Sciatic nerve (tissue), 2 donors: ENCODE data around the gene PSMD4. TPM values are rescaled to one million over a fixed set of nuclear protein-coding genes. Genes with fewer than 3 reads are reported as not detected.

Source experiments
- ATAC-seq: fragments of 200-7000 bp; cut with Tn5 transposase; one replicate; pipeline ENCODE4 v1.9.1; 2020; ENCODE audit warnings: mild to moderate bottlenecking, moderate library complexity
- DNase-seq: peaks from one replicate; pipeline ENCODE4 v3.0.0-alpha.2; 2020; ENCODE audit warnings: low spot score
- intact Hi-C: fragments of 100-400 bp; cut with DNase I; formaldehyde crosslinking; loops from one replicate; pipeline ENCODE4 v1.14.2; 2022
- total RNA-seq: library from RNA; stranded (reverse); fragmentation: NEBNext Ultra II Directional; extraction: Animal tissue kit (Norgen Biotek cat#: 25700); gene quantifications from one replicate; pipeline ENCODE4 v1.2.1, GENCODE V29; 2021
- donor health status: DM: no; HTN: no; CAD: no.
- donor health status: DM: no; HTN: no; CAD: no.

PSMD4 gene
- total RNA-seq, 1 donor from 2014 or later: 119 TPM

DNA sequence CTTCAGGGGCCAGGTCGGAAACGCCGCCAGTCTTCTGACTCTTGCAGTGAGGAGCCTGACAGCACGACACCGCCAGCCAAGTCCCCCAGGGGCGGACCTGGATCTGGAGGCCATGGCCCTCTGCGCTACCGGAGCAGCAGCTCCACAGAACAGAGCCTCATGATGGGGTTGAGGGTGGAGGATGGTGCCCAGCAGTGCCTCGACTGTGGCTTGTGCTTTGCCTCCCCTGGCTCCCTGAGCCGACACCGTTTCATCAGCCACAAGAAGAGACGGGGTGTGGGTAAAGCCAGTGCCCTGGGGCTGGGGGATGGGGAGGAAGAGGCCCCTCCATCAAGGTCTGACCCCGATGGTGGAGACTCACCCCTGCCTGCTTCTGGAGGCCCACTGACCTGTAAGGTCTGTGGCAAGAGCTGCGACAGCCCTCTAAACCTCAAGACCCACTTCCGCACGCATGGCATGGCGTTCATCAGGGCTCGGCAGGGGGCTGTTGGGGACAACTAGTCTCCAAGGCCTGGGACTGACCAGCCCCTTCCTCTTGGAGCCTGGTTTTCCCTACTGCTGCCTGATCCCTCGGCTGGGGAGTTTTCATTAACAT, 36.3 kb downstream of the PSMD4 start:
- no peak for DNase-seq
- peak; percentile 5 for ATAC-seq
- intact Hi-C loops: no loop called here

DNA sequence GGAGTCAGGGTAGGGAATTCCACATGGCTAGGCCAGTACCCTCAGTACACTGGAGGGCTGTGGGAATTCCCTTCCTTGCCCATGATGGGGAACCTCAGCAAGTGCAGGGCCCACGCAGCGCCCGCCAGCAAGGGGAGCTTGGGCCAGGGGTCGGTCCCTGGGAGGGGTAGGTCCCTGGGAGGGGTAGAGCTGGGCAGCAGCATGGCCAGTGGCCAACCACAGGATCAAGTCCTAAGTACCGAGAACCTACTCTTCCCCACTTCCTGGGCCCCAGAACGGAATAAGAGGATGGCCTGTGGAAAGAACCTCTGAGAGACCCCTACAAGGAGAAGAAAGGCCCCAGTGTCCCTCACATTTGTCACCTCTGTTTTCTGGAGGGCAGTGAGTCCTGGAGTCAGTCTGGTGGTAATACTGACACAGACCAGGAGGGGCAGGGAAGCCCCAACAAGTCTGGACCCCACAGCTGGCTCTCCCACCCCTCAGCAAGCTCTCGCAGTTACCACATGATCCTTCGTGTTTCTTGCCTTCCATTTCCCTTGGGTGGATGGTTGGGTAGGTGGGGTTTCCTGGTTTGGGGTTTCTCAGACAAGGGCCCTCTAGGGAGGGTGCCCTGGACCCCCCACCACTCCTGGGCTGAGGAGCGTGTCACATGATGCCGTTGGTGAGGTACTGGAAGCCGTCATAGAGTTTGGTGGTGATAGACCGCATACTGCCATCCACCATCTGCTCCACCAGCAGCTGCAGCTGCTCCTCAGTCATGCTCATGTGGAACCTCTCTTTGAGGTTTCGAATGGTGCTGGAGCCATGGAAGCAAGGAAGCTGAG, 37.9 kb downstream of the PSMD4 start:
- intact Hi-C loops: no loop called here
- DNase-seq (no peak), ATAC-seq (peak; percentile 3)

DNA sequence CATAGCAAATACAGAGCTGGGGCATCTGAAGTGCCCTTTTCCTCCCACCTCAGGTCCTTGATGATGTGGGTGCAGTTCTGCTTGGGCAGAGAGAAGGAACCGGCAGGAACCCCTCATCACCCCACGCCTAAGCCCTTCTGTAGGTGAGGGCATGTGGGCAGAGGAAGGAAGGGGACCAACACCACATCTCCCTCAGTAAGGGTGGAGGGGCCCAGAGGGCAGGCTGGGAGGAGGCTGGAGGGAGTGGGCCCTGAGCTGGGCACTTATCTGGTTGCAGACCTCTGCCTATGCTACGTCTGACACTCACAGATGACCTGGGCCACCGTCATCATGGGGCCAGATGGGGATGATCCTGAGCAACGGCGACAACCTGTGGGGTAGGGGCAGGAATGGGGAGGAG, 38.6 kb downstream of the PSMD4 start:
- ATAC-seq: no peak
- intact Hi-C loops: no loop called here
- DNase-seq: no peak

GRCh38 chr1:151294742-151295462, 40.4 kb downstream of the PSMD4 start:
- DNase-seq: no peak
- intact Hi-C loops: no loop called here

DNA sequence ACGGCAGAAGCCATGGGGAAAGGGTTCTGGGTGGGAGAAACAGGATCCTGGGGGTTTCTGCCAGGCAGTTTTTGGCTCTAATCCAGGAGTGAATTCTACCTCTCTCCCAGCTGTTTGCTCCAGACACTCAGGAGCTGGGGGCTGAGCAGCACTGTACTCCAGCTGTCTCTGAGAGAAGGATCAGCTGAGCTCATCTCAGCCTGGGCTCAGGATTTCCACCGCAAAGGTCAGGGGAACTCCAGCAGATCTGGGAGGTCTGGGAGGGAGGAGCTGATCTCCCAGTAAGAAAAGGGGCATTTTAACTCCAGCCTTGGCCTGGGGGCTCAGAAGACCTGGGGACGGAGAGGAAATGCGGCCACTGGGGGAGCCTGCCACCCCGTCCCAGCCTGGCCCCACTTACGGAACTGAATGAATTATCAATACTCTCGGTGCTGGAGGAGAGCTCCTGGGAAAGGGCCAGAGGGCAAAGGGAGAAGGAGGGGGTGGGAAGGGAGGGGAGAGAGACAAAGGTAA, 55.3 kb downstream of the PSMD4 start:
- ATAC-seq: peak; percentile 55
- no peak for DNase-seq
- intact Hi-C loops: no loop called here

More at GRCh38 chr1:151294742-151295462, 40.4 kb downstream of the PSMD4 start:
- ATAC-seq: no peak

DNA sequence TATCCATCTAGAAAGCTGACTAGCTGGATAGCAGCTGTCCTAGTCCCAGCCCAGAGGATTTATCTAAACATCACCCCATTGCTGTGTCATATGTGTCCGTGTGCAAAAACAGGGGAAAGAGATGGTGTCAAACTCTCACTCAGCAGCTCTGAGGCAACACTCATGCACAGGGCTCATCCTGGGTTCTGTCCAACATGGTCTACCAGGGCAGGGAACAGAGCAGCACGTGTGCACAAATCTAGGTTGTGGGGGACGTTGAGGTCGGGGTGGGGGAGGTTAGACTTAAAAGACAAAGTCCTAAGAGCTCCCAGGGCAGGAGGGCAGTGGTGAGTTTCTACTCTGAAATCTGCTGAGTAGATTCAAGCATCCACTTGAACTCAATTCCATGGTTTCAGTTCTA, 56.5 kb downstream of the PSMD4 start:
- ATAC-seq (no peak), DNase-seq (no peak)
- intact Hi-C loops: no loop called here

DNA sequence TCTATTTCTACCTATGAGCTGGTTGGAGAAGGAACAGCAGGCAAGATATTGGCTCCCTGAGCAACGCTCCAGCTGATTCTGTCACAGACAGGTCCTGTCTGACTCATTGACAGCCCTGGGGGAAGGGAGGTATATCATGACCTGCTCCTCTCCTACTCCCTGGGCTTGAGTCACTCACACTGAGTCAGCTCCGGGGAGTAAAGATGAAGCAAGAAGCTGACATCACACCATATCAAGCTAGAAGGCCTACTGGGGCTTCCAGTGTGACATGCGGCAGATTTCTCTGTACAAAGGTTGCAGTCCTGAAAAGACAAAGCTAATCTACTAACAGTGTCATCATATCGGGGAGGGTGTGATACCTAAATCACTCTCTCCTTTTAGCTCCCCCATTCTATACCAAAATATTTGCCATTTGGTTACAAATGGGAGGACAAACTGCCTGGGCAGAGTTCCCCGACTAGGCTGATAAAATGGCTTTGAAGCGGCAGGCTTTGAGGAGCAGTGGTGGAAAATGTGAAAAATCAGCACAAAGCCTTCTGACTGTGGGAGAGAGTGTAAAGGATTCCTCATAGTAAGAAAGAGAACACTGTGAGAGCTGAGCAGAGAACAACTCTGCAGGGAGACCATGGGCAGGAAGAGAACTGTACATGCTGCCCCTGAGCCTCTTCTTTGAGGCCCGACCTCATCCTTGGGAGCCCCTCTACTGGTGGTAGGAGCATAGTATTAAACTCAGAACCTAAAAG, 57.2 kb downstream of the PSMD4 start:
- peak; percentile 92 for ATAC-seq
- intact Hi-C loops: no loop called here

DNA sequence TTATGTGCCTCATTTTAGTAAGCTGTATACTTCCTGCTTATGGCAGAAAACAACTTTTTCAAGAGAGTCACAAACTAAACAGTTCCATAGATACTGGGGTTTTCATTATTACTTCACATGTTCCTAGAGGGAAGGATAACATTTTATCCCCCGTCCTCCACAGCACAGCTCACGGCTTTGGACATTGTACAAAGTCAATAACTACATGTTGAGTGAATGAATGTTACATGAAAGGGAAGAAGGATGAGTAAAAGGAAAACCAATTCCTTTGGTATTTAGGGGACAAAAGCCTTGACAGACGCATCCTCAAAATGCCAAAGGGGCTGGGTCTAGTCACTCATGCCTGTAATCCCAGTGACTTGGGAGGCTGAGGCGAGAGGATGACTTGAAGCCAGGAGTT, 57.9 kb downstream of the PSMD4 start:
- ATAC-seq (no peak), DNase-seq (no peak)
- intact Hi-C loops: no loop called here

More for the DNA sequence above, 57.2 kb downstream of the PSMD4 start:
- no peak for DNase-seq

GRCh38 chr1:151312826-151313225, 58.3 kb downstream of the PSMD4 start:
- ATAC-seq: no peak

GRCh38 chr1:151313501-151313900, 59.0 kb downstream of the PSMD4 start:
- ATAC-seq (peak; percentile 43), DNase-seq (no peak)
- intact Hi-C loops: no loop called here

More at GRCh38 chr1:151312826-151313225, 58.3 kb downstream of the PSMD4 start:
- no peak for DNase-seq
- intact Hi-C loops: no loop called here

- DNase-seq (peak; percentile 90), ATAC-seq (peak; percentile 93)
- intact Hi-C loops: no loop called here
Measured at GRCh38 chr1:151314137-151314875, 59.8 kb downstream of the PSMD4 start.

- intact Hi-C loops: no loop called here
- no peak for DNase-seq
- ATAC-seq: no peak
Measured at GRCh38 chr1:151315565-151316235, 61.2 kb downstream of the PSMD4 start.

Other genes starting within 250 kb of the PSMD4 start
- gene MINDY1, start 247.8 kb upstream of the PSMD4 start, total RNA-seq: 50.5 TPM
- 22.6 TPM for gene PRUNE1, start 246.3 kb upstream of the PSMD4 start, total RNA-seq
- gene BNIPL, start 218.1 kb upstream of the PSMD4 start, total RNA-seq: 0.22 TPM
- gene C1orf56, start 207.0 kb upstream of the PSMD4 start, total RNA-seq: 5.6 TPM
- 106 TPM for gene CDC42SE1, start 195.1 kb upstream of the PSMD4 start, total RNA-seq
- gene MLLT11, start 194.3 kb upstream of the PSMD4 start, total RNA-seq: 2.5 TPM
- gene GABPB2, start 184.0 kb upstream of the PSMD4 start, total RNA-seq: 31.7 TPM
- 33.5 TPM for gene SEMA6C, start 108.1 kb upstream of the PSMD4 start, total RNA-seq
- 3.9 TPM for gene TNFAIP8L2, start 98.1 kb upstream of the PSMD4 start, total RNA-seq
- gene LYSMD1, start 88.8 kb upstream of the PSMD4 start, total RNA-seq: 10.6 TPM
- 25.9 TPM for gene SCNM1, start 88.6 kb upstream of the PSMD4 start, total RNA-seq
- gene TMOD4, start 78.8 kb upstream of the PSMD4 start, total RNA-seq: 0.76 TPM
- gene VPS72, start 64.5 kb upstream of the PSMD4 start, total RNA-seq: 42.6 TPM
- gene PIP5K1A, start 56.2 kb upstream of the PSMD4 start, total RNA-seq: 65.0 TPM
- 18.8 TPM for gene ZNF687, start 27.6 kb downstream of the PSMD4 start, total RNA-seq
- gene PI4KB, start 72.7 kb downstream of the PSMD4 start, total RNA-seq: 71.4 TPM
- 30.9 TPM for gene RFX5, start 92.5 kb downstream of the PSMD4 start, total RNA-seq
- 71.9 TPM for gene SELENBP1, start 118.0 kb downstream of the PSMD4 start, total RNA-seq
- gene PSMB4, start 144.8 kb downstream of the PSMD4 start, total RNA-seq: 160 TPM
- gene POGZ, start 204.8 kb downstream of the PSMD4 start, total RNA-seq: 165 TPM